Cortex of kidney (tissue), 1 donor: ENCODE data around the gene MYO16.
"Not testable (repeated sequence)": the region's sequence is repeated elsewhere in the genome, so short reads cannot be mapped to it uniquely, and the experiment has no call there.

Experiments used
- DNase-seq: peaks from one replicate; lab custom pipeline; 2025; lab: John Stamatoyannopoulos, UW

The MYO16 gene

GRCh38 chr13:108895220-108895704, 265.9 kb downstream of the MYO16 start:
- DNase-seq: no peak

DNA sequence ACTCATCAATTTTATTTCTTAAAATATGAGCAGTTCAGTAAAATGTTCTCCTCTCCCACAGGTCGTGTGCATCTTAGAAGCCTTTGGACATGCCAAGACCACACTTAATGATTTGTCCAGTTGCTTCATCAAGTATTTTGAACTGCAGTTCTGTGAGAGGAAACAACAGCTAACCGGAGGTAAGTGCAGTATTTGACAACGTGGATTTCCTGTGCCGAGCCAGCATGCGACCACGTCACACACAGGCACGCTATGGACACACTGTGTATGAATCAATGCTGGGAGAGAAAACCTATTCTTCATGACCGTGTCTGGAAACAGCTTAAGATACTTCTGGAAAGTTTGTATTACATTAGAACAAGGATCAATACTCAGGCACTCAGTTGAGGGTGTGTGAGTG, 268.5 kb downstream of the MYO16 start:
- DNase-seq: no peak

DNA sequence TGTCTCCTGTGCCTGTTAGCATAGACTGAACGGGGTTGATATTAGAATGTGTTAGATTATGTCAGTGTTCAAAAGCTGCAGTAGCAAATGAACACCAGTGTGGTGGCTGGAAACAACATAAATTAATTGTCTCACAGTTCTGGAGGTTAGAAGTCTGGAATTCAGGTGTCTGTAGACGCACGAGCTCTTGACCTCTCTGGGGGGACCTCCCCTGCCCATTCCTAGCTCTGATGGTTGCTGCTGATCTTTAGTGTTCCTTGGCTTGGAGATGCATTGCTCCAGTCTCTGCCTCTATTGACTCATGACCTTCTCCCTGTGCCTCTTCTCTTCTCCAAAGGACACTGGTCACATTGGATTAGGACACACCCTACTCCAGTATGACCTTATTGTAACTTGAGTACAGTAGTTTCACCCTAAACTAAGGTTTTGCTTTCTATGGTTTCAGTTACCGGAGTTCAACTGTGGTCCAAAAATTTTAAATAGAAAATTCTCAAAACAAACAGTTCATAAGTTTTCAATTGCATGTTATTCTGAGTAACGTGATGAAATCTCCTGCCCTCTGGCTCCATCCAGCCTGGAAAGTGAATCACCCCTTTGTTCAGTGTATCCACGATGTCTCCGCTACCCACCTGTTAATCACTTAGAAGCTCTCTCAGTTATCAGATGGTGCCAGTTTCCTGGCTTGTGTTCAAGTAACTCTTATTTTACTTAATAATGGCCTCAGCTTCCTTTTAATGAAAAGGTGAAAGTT, 273.2 kb downstream of the MYO16 start:
- no peak for DNase-seq

- no peak for DNase-seq
These were observed 274.2 kb downstream of the MYO16 start for GRCh38 chr13:108903613-108904012.

GRCh38 chr13:108911807-108912206, 282.4 kb downstream of the MYO16 start:
- DNase-seq: no peak

DNA sequence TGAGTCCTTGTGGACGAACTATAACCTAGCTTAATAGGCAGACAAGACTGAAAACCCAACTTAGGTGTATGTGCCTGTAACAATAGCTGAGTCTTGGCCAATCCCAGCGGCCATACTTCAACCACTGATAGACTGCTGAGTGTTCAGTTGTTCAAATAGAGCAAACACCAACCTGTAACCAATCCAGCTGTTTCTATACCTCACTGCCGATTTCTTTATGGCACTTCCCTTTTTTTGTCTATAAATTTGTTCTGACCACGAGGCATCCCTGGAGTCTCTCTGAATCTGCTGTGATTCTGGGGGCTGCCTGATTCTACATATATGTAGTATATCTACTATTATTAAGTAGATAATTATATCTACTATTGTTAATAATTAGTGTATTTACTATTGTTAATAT, 284.3 kb downstream of the MYO16 start:
- not testable (repeated sequence) for DNase-seq

DNA sequence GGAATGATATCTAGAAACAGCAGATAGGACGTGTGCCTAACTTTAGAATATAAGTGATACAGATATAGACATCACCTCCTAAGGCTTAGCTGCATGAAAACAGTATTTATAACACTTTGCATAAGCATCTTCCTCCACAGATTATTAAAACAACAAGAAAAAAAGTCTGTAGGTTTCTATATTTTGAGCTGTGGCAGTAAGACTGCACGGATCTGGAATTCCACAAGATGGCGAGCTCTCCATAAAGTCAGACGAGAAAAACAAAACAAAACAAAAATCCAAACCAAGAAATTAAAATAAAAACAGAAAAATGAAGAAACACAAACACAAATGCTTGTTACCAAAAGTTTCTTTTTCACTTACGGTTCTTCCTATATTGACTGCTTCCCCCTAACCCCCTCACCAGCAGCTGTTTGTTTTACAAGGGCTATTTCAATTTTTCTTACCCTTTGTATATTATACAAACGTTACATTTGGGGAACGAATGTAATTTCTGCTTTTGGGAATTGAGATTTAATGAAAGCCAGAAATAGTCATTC, 285.8 kb downstream of the MYO16 start:
- DNase-seq: no peak

DNA sequence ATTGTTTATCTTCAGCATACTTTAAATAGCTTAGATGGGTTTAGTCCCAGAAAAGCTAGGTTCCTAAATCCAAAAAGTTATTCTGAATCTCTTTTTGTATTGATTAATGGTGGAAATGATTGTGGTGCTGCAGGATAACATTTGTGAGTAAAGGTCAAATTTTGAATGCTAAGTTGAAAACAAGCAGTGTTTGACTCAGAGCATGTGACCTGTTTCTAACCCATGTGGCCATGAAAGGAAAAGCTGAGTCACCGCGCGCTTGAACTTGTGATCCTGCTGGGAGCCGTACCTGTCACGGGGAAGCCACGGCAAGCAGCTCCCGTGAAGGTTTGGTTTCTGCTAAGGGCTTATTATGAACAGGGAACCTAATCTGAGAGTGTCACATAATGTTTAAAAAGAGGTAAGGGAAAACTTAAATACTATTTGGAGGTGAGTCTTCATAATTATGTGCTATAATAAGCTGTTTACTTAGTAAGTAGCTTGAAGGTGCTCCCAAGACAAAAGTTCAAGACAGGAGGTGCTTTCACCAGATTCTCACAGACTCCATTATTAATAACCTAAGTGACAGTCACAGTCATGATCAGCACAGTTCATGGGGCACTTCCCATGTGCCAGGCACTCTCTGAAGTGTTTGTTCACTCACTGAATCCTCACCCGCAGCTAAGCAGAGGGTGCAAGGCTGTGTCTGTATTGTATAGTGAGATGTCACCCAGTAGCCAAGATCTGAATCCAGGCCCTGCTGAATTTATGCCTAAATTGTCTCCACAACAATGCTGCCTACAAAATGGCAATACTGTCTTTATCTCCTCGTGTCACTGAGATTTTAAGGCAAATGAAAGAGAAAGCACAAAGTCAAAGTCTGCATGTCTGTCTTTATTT, 286.5 kb downstream of the MYO16 start:
- DNase-seq: no peak

DNA sequence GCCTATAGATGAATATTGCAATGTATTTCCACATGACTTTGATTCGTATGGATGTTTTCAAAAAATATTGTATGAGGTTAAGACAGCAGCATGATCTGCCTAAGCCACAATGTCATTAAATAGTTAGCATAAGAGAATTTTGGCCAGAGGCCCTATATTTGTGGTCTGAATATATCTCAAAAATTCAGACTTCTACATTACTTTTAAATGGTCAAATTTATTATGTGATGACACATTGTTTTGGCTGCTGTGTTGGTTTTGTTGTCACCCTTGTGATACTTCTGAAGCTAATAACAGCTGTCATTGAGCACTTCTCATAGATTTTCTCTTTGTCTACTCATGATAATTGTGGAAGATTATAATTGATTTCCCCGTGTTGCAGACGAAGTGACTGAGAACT, 288.2 kb downstream of the MYO16 start:
- DNase-seq: no peak

GRCh38 chr13:108919036-108919907, 289.9 kb downstream of the MYO16 start:
- DNase-seq: no peak

GRCh38 chr13:108920137-108920536, 290.7 kb downstream of the MYO16 start:
- DNase-seq: no peak

- DNase-seq: no peak
These were observed 291.8 kb downstream of the MYO16 start for GRCh38 chr13:108921238-108921637.

GRCh38 chr13:108922108-108922507, 292.7 kb downstream of the MYO16 start:
- no peak for DNase-seq

DNA sequence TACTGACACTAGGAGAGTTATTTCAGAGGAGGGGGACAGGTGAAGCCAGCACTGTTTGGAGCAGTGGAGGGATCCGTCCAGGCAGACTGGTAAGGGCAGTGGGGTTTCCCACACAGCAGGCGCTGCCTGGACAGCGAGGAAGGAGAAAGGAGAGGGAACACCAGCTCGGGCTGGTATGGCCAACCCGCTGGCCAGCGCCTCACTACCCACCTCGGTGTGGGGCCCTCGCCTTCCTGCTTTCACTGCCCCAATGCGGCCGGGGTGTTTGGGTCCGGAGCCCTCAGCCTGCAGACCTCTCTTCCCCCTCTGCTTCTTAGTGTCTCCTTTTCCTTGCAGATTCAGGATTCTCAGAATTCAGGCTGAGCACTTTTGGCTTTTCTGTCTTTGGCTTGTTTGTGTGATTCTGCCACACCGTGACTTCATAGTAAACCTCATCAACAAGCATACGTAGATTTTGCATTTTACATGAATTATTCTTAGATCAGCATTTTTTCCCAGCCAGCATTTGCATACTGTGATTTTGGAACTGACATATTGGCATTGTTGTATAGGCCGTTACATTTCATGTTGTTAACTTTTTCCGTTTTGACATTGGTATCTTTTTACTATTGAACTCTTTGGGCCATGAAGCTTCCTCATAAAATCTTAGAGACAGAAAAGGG, 294.1 kb downstream of the MYO16 start:
- DNase-seq: no peak

- DNase-seq: no peak
These were observed 294.7 kb downstream of the MYO16 start for GRCh38 chr13:108924134-108924533.

DNA sequence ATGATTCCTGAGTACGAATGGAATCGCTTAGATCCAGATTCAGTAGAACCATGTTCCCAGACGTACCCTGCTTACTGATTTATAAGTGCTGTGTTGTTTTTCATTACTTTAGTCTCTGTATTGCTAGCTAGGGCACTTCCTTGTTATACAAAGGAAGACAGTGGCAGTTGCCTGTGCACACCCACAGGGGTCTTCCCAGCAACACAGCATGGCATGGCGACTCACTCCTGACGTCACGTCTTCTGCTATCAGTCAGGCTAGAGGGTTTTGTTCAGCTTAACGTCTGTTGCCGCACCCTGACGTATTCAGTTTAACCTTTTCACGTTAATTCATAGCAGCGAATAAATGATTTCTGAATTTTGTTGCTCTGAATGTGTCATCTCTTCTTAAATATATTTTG, 295.1 kb downstream of the MYO16 start:
- no peak for DNase-seq

GRCh38 chr13:108925070-108925469, 295.7 kb downstream of the MYO16 start:
- DNase-seq: no peak

DNA sequence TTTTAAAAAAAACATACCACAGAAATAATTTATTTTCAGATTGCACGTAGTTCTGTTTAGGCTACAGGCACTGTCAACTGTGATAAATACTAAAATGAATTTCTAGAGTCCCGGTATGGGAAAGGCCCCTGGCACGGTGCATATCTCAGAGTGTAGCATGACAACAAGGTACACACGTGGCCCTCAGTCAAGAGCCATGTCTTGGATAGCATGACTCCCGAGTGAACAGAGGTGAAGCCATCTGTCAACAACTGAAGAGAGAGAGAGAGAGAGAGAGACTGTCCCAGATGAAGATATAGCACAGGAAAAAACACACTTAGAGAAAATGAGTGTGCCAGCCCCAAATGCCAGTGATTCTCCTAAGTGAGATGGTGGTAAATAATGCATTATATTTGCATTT, 297.5 kb downstream of the MYO16 start:
- no peak for DNase-seq

DNA sequence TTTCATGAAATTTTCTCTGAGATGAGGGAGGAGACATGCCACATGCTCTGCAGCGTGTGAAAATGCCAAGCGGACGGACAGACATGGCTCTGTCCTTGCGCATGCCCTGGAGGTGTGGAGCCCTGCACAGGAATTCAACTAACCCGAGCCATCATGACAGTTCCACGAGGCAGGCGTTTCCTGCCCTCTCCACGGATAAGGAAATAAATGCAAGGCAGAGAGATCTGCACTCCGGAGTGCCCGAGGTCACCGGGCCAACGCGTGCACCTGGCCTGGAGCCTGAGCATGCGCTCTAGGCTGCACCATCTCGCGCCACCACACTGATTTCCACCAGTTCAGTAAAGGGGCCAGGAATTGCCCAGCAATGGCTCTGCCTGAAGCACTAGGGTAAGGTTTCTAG, 298.2 kb downstream of the MYO16 start:
- DNase-seq: no peak

DNA sequence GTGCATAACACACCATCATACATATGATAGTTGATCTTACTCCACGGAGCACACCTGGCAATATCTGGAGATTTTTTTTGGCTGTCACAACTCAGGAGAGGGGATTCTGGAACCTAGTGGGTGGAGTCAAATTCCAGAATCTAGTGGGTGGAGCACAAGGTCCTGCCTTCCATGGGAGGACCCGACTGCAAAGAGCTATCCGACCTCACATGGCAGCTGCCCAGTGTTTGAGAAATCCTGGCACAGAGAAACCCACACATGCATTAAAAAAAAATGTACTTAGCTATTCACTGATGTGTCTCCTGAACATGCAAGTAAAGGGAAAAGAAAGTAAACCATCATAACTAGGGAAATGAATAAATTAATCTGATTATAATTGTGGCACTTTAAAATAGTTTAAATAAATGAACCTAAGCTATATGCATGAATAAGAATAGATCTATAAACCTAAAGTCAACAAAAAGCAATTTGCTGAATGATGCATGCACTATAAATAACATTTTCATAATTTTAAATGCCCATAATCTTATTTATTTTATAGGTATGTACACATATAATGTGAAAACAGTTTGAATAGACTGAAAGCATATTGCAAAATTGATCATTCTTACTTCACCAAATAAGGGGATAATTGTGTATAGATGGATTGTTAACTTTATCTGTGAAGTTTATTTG, 300.3 kb downstream of the MYO16 start:
- no peak for DNase-seq

- no peak for DNase-seq
These were observed 302.8 kb downstream of the MYO16 start for GRCh38 chr13:108932196-108932595.
